T-helper 2 cell treated with Interferon-gamma antibody and Interleukin-4, amounts not matched to agents 100 ng/mL and 5 ng/mL, for 36 hours (primary cell): ENCODE results near the gene TSEN54. TPM values are rescaled to one million over a fixed set of nuclear protein-coding genes. Genes with fewer than 3 reads are reported as not detected.

Experiments
- intact Hi-C: fragments of 100-400 bp; cut with micrococcal nuclease; formaldehyde crosslinking; loops from one replicate; pipeline ENCODE4 v1.15.1; 2023
- total RNA-seq: library from RNA; stranded (reverse); gene quantifications from 2 replicates; pipeline ENCODE4 v1.2.3, GENCODE V29; 2022

TSEN54 gene
- total RNA-seq, 1 donor from 2014 or later = 69.4 TPM

DNA sequence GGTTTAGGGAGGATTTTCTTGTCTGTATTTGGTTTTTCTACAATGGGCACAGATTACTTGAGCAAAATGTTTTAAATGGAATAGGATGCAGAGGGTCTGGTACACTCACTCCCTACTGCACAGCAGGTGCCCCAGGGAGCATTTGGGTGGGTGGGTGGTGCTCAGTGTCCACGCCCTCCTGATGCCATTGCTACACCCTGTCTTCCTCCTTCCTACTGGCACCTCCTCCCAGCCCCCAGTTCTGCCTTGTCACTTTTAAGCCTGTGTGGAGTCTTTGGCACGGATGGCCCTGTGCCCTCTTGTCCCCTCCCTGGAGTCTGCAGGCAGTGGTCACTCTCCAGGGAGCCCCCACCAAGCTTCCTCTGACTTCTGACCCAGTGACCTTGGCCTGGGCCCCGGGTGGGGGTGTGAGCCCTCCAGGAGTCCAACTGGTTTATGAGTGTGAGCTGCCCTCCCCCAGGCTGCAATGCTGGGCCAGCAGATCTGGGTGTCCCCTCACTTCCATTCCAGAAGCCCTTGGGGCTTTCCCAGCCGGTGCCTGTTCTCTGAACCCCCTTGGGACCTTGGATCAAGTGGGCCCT, 24.7 kb downstream of the TSEN54 start:
- intact Hi-C loops = no loop called here

DNA sequence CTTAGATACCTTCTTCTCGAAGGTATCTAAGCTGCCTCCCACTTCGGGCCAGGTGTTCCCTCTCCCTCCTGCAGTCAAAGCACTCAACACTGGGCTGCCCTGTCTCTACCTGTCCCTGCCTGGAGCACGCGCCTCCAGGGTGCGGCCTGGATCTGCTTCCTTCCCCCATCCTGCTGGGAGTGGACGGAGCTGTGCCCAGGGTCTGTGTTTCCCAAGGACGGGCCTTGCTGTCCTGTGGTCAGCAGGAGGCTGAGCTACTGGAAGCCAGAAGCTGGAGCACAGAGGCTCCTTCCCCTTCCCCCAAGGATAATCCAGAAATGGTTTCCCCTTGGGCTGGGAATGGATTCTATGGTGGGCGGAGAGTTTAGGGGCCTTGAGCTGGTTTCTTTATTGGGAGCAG, 25.9 kb downstream of the TSEN54 start:
- intact Hi-C loops = no loop called here

DNA sequence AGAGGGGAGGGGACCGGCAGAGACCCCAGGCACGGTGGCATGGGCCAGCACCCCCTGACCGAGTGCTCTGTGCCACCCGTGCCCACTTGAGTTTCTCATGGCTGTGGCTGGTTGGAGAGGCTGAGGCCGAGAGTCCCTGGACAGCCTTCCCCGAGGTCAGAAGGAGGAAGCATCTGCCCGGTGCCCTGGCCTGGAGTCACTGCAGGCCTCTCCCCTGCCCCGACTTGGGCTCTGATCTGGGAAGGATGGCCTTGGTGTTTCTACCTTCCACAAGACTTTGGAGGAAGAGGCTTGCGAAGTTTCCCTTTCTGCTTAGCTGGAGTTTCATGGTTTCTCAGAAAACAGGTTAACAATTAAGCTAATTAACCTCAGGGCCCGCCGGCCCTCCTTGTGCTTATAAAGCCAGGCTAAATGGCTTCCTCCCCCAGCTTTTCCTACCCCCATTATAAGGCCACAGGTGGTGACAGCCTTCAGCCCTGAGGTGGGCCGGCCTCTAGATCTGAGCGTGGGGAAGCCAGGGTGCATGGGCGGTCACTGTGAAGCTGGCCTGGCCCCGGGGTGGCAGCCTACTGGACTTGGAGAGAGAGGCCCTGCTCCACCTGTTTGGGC, 26.5 kb downstream of the TSEN54 start:
- intact Hi-C loops = no loop called here

DNA sequence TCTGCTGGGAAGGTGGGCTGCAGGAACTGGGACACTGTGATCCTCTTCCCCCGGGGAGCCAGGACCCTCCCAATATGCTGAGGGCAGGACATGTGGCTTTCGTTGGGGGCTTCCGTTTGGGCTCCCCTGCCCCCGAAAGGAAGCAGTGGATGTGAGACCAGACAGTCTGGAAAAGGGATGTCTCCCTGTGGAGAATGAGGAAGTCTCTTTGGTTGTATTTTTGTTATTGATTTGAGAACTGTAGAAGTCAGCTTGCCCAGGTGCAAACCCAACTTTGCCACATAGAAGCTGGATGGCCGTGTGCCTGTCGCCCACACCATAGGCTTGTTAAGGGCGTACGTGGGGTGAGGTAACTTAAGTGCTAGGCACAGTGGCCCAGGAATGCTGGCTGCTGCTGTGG, 27.9 kb downstream of the TSEN54 start:
- intact Hi-C loops = no loop called here

DNA sequence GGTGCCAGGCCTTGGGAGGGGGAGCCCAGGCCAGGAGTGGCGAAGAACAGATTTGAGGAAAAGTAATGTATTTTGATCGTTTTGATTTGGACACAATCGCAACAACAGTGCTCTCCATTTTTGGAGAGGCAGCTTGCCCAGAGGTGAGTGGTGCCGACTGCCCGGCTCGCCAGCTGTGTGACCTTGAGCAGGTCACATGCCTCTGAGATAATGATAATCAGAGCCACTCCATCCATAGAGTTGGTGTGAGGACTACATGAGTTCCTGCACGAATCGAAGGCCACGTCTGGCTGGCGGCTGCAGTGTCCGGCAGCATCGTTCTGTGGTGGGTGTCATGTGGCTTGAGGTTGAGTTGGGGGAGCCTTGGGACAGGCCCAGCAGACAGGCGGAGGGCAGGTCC, 29.9 kb downstream of the TSEN54 start:
- intact Hi-C loops = no loop called here

DNA sequence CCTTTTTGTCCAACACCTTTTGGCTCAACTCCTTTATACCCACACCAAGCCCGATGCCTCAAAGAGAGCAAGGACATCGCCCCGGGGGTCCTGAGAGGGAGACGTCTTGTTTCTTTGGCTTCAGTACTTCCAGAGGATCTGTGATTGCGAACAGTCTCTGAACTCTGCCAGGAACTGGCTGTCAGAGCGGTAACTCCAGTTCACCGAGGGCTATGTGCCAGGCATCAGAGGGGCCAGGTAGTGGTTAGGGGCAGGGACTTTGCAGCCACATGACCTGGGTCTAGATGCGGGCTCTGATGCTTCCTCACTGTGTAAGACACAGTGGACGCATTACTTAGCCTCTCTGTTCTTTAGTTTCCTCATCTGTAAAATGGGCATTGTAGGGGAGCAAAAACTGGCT, 30.8 kb downstream of the TSEN54 start:
- intact Hi-C loops = no loop called here

DNA sequence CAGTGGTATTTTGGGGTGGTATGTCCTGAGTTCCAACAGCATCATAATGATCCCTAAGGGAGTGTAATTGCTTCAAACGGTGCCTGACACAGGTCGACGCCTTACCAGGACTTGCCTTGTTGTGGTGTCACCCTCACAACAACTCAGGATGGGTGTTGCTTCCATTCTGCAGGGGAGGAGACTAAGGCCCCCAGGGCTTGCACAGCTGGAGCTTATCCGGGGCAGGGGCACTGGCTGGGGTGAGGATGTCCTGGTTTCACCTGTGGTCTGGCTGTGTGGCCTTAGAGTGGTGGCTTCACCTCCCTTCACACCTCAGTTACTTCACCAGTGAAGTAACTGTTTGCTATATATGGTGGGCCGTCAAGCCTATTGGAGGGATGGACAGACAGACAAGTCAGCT, 32.5 kb downstream of the TSEN54 start:
- intact Hi-C loops = no loop called here

DNA sequence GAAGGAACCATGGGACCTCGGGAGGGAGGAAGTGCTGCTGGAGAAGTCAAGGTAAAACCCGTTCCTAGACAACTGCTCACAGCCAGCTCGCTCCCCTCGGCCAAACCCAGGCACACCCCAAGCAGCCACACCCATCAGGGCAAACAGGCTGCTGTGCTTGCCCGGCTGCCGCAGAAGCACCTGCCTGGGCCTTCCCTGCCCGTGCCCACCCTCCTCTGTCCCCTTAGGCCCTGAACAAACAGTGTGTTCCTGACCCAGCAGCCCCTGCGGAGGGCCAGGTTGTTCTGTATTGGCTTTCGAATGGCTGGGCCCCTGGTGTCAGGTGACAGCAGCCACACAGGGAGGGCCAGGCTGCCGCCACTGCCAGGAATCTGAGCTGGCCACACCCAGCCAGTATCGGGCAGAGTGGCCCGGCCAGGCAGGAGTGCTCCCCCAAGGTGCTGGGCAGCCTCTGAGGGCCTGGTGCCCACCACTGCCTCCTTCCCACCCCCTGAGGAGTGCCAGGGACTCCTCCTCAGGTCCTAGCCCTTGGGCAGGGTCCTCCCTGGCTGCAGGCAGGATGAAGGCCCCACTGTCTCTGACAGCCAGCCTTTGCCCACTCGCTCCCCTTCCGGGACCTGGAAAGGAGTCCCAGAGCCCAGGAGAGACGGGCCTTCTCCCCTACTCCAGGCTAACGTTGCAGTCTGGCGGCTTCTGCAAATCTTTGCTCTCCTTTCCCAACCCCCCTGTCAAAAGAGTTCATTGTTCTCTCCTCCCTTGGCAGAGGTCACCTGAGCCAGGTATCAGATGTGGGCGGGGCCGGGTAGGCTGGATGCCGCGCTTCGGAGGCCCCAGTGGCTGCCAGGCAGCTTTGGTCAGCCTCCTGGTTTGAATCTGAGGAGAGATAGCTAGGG, 33.2 kb downstream of the TSEN54 start:
- intact Hi-C loops = no loop called here

DNA sequence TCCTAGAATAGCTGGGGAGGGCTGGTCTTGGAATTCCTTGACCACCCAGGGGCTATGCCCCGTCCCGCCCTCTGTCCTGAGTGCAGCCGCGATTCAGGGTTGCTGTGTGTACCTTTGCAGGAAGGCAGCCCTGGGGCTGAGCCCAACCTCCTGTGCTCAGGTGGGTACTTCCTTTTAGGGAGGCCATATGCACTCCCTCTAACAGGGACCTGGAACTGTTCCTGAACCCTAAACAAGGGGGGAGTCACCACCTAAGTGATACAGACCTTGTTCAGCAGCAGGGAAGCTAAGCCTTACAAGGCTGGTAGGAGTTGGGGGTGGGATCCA, 33.8 kb downstream of the TSEN54 start:
- intact Hi-C loops = no loop called here

DNA sequence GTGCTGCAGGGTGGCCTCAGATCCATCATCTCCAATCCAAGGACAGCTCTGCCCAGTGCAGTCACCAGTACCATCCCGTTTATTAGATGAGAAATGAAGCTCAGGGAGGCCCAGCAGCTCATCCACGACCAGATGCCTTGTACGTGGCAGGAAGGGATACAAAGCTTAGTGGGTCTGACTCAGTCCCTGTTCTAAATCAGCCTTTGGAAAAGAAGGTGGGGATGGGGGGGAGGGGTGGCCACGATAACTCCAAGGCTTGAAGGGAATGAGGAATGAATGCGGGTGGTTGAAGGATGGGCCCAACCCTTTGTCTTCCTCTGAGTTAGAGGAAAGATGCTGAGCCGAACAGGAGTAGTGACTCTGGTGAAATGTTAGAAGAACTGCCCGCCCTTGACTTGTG, 34.9 kb downstream of the TSEN54 start:
- intact Hi-C loops = no loop called here

DNA sequence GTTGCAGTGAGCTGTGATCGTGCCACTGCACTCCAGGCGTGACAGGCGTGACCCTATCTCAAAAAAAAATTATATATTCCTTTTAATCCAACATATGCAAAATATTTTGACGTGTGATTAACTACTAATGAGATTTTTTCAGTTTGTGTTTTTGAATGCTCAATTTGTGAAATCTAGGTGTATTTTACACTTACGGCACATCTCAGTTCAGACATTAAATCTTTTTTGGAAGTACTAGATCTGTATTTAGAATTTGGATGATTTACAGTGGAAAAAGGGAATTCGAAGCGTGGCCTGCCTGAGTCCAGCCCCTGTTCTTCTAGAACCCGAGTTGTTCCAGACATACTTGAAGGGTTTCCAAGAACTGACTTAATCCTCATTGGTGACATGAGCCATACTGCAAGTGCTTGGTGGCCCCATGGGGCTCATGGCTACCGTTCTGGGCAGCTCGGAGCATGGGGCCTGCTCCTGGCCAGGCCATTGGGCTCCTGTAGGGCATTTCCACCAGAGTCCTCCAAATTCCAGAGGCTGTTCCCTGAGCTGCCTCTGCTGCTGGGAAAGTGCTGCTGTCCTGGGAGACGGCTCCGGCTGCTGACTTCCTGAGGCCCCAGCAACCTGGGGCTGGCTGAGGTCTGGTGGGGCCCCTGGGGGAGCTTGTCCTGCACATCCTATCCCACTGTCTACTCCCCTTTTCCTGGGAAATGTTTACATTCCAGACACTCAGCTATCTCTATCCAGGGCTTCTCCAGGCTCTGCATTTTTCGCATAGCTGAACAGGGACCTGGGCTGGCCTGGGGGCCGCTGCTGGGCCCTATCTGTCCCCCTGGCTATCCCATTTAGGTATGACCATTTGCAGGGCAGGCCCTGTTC, 36.3 kb downstream of the TSEN54 start:
- intact Hi-C loops = no loop called here

DNA sequence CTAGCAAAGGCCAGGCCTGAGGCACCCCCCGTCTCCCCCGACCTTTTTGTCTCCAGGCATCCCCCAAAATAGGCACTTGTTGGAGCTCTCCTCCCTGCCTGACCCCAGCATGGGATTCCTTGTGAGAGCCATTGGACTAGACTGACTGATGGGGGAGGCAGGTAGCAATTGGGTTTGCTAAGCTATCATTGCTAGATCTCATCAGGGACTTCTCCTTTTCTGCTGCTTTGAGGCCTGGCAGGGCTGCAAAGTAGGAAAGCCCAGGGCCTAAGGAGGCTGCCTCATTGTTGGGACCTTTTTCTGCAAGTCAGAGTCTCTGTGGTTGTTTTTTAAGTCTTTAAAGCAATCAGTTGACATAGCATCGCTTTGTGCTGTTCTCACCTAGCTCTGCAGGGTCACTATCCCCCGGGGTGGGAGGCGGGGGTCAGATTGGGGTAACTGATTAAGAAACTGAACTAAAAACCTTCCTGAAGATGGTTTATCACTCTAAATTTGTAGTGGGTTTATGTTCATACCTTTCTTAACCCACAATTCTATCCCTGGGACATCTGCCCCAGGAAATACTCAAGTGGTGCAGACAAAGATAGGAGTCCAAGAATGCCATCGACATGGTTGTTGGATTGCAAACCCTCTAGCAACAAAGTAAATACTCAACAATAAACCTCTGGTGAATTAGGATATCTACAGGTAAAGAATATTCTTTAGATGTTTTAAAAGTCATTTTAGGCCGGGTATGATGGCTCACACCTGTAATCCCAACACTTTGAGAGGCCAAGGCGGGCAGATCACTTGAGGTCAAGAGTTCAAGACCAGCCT, 37.2 kb downstream of the TSEN54 start:
- intact Hi-C loops = no loop called here

DNA sequence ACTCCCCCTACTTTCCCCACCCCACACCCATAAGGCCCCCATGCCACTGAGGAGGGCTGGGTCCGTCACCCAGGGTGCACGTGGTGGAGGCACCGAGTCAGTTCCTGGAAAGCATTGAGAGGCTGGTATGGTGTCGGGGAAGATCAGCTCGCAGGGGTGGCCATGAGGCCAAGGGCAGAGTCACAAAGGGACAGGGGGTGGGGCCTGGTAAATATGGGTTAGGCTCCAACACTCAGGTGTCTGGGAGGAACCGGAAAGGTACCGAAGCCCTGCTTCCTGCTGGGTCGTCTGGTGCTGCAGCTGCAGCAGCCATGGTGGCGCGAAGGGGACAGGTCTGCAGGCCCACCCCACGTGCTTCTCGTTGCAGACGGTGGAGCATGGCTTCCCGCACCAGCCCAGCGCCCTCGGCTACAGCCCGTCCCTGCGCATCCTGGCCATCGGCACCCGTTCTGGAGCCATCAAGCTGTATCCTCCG, 39.4 kb downstream of the TSEN54 start:
- intact Hi-C loops = no loop called here

DNA sequence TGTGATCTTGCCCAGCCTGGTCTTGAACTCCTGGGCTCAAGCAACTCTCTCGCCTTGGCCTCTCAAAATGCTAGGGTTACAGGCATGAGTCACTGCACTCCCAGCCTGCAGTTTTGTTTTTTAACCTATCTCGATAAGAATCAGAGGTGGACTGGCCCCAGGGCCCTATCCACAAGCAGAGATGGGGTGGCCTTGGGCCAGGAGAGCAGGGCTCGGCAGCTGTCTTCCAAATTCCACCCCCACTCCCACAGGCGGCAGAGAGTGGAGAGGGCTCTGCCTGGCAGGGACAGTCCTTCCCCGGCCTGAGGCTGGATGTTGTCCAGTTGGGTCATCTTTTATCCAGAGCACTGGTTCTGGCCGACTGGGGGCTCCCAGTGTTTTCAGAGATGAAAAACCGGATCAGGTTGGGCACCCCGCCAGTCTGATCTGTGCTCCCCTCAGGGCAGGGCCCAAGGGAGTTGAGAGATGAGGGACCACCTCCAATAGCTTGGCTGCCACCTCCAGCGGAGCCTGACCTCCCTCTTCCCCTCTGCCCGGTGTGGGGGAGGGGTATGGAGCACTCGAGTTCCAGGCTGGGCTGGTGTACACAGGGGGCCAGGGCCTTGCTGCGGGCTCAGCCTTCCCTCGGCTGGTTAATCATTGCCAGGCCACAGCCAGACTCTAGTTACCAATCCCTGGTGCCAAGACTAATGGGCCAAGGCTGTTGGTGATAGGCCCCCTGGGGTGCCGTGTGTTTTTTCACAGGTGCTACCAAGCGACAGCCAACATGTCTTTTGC, 40.9 kb downstream of the TSEN54 start:
- intact Hi-C loops = no loop called here

DNA sequence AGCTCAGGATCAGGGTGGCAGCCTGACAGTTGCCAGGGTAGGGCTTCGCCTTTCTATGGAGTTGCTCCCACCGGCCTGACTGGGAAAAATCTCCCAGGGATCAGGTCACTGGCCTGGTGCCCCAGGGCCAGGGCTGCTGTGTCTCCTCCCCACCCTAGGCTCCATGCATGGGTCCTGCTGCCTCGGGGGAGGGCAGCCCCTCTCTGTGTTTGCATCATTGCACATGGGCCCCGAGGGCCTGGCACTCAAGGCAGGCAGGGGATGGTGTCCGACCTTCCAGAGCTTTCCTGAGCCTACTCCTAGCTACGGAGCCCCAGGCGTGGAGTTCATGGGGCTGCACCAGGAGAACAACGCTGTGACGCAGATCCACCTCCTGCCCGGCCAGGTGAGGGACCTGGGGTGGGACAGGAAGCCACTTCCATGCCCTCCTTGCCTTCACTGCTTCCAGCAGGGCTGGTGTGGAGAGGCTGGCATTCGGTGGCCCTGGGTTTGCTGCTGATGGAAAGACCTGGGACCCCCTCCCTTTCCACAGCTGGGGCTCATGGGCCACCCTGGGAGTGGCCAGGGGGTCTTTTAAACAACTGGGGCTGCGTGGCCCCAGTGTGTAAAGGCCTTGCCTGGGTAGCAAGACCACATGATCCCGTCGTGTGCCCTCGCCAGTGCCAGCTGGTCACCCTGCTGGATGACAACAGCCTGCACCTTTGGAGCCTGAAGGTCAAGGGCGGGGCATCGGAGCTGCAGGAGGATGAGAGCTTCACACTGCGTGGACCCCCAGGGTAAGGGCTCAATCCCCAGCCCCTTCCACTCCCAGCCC, 41.7 kb downstream of the TSEN54 start:
- intact Hi-C loops = no loop called here

DNA sequence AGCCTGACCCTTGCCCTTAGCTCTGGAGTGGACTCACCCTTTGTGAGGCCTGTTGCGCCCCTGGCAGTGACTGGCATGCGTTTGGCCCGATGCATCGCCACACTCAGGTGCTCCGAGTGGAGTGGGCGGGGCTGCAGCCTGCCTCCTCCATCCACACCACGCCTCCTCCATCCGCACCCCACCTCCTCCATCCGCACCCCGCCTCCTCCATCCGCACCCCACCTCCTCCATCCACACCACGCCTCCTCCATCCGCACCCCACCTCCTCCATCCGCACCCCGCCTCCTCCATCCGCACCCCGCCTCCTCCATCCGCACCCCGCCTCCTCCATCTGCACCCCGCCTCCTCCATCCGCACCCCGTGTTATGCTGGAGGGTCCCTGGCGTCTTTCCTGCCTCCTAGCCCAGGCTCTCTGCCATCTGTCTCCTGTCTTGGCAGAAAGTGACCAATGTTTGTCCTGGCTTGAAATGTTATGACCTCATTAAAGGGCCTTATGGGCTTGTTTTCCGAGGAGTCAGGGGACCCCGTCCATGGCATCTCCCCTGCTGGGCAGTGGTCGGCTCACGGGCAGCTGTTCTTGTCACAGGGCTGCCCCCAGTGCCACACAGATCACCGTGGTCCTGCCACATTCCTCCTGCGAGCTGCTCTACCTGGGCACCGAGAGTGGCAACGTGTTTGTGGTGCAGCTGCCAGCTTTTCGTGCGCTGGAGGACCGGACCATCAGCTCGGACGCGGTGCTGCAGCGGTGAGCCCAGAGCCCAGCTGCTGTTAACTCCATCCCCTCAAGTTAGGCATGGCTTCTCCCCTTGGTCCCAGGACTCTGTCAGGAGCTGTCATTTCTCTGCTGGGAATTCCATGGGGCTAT, 42.6 kb downstream of the TSEN54 start:
- intact Hi-C loops = no loop called here

DNA sequence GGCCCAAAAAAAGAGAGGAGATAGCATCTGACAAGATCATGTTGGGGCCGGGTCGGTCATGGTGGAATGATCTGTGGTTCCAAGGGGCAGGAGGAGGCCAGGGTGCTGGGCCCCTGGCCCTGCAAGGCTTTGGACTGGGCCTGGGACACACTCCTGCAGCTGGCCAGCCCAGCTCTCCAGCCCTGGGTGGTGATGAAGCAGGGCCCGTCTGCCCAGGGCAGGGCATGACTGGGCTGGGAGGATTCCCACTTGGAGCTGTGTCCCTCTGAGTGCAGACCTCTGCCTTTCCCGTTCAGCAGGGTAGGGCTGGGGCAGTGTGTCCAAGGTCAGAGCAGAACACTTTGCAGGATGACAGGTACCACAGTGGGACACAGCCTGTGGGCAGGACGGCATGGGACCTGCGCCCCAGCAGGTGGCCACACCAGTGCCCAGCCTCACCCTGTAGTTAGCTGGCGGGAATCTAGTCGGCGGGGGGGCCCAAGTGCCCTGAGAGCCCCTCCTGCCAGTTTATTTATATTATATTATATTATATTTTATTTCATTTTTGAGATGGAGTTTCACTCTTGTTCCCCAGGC, 43.7 kb downstream of the TSEN54 start:
- intact Hi-C loops = no loop called here
